Measurements from ENCODE around the gene AIM2.
"Not testable (repeated sequence)": the region's sequence is repeated elsewhere in the genome, so short reads cannot be mapped to it uniquely, and the experiment has no call there.

Gene AIM2

DNA sequence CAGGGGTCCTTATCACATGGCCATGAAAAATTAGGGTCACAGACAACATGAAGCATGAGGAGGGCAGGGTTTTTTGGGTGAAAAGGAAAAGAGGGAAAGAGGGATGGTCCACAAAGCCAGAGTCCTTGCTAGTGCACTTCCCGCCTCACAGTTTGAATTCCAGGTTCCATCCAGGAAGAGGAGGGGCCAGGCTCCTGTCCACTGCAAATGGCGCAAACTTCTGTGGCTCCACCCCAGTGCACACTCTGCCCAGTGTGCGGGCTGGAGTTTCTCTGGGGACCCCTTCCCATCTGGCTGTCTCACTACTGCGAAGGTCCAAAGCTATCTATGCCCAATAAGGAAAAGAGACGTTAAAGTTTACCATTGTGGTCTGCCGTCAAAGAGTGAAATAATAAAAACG is 17.8 kb downstream of the AIM2 start:
- TF ChIP-seq, protein P1, sequence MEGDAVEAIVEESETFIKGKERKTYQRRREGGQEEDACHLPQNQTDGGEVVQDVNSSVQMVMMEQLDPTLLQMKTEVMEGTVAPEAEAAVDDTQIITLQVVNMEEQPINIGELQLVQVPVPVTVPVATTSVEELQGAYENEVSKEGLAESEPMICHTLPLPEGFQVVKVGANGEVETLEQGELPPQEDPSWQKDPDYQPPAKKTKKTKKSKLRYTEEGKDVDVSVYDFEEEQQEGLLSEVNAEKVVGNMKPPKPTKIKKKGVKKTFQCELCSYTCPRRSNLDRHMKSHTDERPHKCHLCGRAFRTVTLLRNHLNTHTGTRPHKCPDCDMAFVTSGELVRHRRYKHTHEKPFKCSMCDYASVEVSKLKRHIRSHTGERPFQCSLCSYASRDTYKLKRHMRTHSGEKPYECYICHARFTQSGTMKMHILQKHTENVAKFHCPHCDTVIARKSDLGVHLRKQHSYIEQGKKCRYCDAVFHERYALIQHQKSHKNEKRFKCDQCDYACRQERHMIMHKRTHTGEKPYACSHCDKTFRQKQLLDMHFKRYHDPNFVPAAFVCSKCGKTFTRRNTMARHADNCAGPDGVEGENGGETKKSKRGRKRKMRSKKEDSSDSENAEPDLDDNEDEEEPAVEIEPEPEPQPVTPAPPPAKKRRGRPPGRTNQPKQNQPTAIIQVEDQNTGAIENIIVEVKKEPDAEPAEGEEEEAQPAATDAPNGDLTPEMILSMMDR (IDR thresholded peaks at IDR 0.05; ENCODE audit: low read depth, low read length) = no peak
- no peak for DNase-seq (ENCODE audit: extremely low read depth, low read depth)

- TF ChIP-seq, protein P1 (IDR thresholded peaks at IDR 0.05; ENCODE audit: low read depth, low read length) = no peak; the same call in 1 of the 2 replicates
- no peak for DNase-seq (ENCODE audit: extremely low read depth, low read depth)
These were observed 20.4 kb downstream of the AIM2 start for GRCh38 chr1:159056069-159056698.

GRCh38 chr1:159055181-159055641 is 21.4 kb downstream of the AIM2 start:
- no peak for DNase-seq (ENCODE audit: extremely low read depth, low read depth)

DNA sequence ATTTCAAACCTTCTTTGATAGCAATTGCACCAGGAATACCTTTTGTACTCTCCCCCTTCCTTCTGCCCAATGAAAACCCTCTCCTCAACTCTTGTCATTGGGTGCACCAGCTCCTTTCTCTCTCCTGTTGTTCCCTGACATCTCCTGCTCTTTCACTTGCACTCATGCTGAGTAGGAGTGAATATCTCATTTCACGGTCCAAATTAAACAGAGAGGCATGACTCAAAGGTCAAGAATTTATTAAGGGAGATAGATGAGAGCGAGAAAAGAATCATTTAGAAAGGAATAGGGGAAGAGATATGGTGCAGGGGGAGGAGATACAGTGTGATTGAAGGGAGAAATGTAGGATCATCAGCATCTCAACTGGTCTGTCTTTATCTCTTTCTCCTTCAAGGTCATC is 22.1 kb downstream of the AIM2 start:
- TF ChIP-seq, protein P1 (IDR thresholded peaks at IDR 0.05; ENCODE audit: low read depth, low read length) = no peak
- no peak for DNase-seq (ENCODE audit: extremely low read depth, low read depth)

More at GRCh38 chr1:159055181-159055641, 21.4 kb downstream of the AIM2 start:
- TF ChIP-seq, protein P1 (IDR thresholded peaks at IDR 0.05; ENCODE audit: low read depth, low read length) = no peak

DNA sequence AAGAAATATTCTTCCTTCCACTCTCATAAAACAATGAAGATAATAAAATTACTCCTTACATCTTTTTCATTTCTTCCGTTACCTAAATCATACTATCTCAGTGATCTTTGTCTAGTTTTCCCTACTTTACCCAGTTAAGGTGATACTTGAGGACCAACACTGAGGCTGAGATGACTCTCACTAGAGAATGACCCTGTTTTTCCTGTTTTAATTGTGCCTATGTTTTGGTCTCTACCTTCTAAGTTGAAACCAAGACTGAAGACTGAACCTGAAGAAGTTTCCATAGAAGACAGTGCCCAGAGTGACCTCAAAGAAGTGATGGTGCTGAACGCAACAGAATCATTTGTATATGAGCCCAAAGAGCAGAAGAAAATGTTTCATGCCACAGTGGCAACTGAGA is 25.1 kb downstream of the AIM2 start:
- TF ChIP-seq, protein P1 (IDR thresholded peaks at IDR 0.05; ENCODE audit: low read depth, low read length) = no peak

DNA sequence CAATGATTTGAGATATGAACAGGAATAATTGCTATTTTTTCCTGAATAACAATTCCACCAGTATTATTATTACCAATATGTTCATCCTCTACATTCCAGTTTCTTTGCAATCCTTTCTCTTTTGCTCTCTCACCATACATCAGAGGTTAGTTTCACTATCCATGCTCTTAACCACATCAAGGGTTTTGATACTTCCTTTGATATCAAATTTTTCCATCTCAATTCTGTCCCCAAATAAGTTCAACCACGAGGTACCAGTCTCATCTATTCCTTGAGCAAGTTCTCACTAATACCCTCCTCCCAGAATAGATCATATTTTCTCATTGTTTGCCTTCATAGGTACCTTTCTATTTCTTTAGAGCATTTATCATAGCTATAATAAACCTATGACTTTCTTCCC is 30.1 kb downstream of the AIM2 start:
- not testable (repeated sequence) for DNase-seq (ENCODE audit: extremely low read depth, low read depth)

More for the DNA sequence above, 25.1 kb downstream of the AIM2 start:
- DNase-seq (ENCODE audit: extremely low read depth, low read depth) = no peak

- DNase-seq (ENCODE audit: extremely low read depth, low read depth) = no peak
- TF ChIP-seq, protein P1 (IDR thresholded peaks at IDR 0.05; ENCODE audit: low read depth, low read length) = no peak
These were observed 35.5 kb downstream of the AIM2 start for GRCh38 chr1:159040893-159041724.
